OCI-LY3 (cell line): ENCODE measurements around the gene HAPLN2.

Experiments
- CTCF ChIP-seq: fragments of 200-600, 300-600 bp; sonication (generic); IDR thresholded peaks from 2 replicates; pipeline ENCODE4 v1.5.1; 2014; ENCODE audit warnings: antibody characterized with exemption, low read length, low read depth
- EZH2phosphoT487 ChIP-seq: fragments of 200-600 bp; shearing (Covaris generic); IDR thresholded peaks from 2 replicates; pipeline ENCODE4 v1.6.1; 2018; ENCODE audit warnings: antibody characterized with exemption, mixed run types, low read depth

- TF ChIP-seq CTCF, result no peak
- TF ChIP-seq EZH2phosphoT487, result no peak
Measured at GRCh38 chr1:156578055-156578454, 41.2 kb upstream of the HAPLN2 start.
